ENCODE results near the gene SSR4. TPM values are rescaled to one million over a fixed set of nuclear protein-coding genes. Genes with fewer than 3 reads are reported as not detected.

Gene SSR4
- total and polyA plus RNA-seq, 2 of the 8 experiments (the other 6 are each of a cell fraction or from before 2014, with no cell fraction given), result 168 to 642 TPM

GRCh38 chrX:153820601-153821000, 26.1 kb downstream of the SSR4 start (continued):
- TF ChIP-seq, protein P1, sequence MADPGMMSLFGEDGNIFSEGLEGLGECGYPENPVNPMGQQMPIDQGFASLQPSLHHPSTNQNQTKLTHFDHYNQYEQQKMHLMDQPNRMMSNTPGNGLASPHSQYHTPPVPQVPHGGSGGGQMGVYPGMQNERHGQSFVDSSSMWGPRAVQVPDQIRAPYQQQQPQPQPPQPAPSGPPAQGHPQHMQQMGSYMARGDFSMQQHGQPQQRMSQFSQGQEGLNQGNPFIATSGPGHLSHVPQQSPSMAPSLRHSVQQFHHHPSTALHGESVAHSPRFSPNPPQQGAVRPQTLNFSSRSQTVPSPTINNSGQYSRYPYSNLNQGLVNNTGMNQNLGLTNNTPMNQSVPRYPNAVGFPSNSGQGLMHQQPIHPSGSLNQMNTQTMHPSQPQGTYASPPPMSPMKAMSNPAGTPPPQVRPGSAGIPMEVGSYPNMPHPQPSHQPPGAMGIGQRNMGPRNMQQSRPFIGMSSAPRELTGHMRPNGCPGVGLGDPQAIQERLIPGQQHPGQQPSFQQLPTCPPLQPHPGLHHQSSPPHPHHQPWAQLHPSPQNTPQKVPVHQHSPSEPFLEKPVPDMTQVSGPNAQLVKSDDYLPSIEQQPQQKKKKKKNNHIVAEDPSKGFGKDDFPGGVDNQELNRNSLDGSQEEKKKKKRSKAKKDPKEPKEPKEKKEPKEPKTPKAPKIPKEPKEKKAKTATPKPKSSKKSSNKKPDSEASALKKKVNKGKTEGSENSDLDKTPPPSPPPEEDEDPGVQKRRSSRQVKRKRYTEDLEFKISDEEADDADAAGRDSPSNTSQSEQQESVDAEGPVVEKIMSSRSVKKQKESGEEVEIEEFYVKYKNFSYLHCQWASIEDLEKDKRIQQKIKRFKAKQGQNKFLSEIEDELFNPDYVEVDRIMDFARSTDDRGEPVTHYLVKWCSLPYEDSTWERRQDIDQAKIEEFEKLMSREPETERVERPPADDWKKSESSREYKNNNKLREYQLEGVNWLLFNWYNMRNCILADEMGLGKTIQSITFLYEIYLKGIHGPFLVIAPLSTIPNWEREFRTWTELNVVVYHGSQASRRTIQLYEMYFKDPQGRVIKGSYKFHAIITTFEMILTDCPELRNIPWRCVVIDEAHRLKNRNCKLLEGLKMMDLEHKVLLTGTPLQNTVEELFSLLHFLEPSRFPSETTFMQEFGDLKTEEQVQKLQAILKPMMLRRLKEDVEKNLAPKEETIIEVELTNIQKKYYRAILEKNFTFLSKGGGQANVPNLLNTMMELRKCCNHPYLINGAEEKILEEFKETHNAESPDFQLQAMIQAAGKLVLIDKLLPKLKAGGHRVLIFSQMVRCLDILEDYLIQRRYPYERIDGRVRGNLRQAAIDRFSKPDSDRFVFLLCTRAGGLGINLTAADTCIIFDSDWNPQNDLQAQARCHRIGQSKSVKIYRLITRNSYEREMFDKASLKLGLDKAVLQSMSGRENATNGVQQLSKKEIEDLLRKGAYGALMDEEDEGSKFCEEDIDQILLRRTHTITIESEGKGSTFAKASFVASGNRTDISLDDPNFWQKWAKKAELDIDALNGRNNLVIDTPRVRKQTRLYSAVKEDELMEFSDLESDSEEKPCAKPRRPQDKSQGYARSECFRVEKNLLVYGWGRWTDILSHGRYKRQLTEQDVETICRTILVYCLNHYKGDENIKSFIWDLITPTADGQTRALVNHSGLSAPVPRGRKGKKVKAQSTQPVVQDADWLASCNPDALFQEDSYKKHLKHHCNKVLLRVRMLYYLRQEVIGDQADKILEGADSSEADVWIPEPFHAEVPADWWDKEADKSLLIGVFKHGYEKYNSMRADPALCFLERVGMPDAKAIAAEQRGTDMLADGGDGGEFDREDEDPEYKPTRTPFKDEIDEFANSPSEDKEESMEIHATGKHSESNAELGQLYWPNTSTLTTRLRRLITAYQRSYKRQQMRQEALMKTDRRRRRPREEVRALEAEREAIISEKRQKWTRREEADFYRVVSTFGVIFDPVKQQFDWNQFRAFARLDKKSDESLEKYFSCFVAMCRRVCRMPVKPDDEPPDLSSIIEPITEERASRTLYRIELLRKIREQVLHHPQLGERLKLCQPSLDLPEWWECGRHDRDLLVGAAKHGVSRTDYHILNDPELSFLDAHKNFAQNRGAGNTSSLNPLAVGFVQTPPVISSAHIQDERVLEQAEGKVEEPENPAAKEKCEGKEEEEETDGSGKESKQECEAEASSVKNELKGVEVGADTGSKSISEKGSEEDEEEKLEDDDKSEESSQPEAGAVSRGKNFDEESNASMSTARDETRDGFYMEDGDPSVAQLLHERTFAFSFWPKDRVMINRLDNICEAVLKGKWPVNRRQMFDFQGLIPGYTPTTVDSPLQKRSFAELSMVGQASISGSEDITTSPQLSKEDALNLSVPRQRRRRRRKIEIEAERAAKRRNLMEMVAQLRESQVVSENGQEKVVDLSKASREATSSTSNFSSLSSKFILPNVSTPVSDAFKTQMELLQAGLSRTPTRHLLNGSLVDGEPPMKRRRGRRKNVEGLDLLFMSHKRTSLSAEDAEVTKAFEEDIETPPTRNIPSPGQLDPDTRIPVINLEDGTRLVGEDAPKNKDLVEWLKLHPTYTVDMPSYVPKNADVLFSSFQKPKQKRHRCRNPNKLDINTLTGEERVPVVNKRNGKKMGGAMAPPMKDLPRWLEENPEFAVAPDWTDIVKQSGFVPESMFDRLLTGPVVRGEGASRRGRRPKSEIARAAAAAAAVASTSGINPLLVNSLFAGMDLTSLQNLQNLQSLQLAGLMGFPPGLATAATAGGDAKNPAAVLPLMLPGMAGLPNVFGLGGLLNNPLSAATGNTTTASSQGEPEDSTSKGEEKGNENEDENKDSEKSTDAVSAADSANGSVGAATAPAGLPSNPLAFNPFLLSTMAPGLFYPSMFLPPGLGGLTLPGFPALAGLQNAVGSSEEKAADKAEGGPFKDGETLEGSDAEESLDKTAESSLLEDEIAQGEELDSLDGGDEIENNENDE (IDR thresholded peaks at IDR 0.05; ENCODE audit: insufficient replicate concordance, low read length), result no peak
- TF ChIP-seq KDM1A (IDR thresholded peaks at IDR 0.05; ENCODE audit: borderline replicate concordance, low read length) (no peak), CBX5 (IDR thresholded peaks at IDR 0.05; ENCODE audit: low read depth, low read length) (no peak), POLR2A (IDR thresholded peaks at IDR 0.05; ENCODE audit: control extremely low read depth in 1 of 2, low read depth in 2 of 2, low read length in 2 of 2) (no peak), KDM4A (IDR thresholded peaks at IDR 0.05; ENCODE audit: low read depth, low read length, severe bottlenecking) (no peak), ATF2 (IDR thresholded peaks at IDR 0.05; ENCODE audit: low read length) (no peak), GTF2F1 (IDR thresholded peaks at IDR 0.05; ENCODE audit: borderline replicate concordance, low read depth, low read length) (no peak), TBP (IDR thresholded peaks at IDR 0.05; ENCODE audit: low read depth, low read length) (no peak), NRF1 (IDR thresholded peaks at IDR 0.05; ENCODE audit: low read depth, low read length) (no peak), RFX5 (IDR thresholded peaks at IDR 0.05; ENCODE audit: borderline replicate concordance, low read depth, low read length) (no peak), SUZ12 (IDR thresholded peaks at IDR 0.05; ENCODE audit: low read length) (no peak)

Measured in H1 (cell line).